Measurements from ENCODE around the gene RBFOX1. TPM values are rescaled to one million over a fixed set of nuclear protein-coding genes. Genes with fewer than 3 reads are reported as not detected.
"Not testable (repeated sequence)": the region's sequence is repeated elsewhere in the genome, so short reads cannot be mapped to it uniquely, and the experiment has no call there.

RBFOX1 gene
- total RNA-seq, 1 experiment from 2014 or later: not detected

GRCh38 chr16:7482032-7482431 lies 149.4 kb downstream of the RBFOX1 start:
- DNase-seq (ENCODE audit: low read depth, low spot score): no peak
- in situ Hi-C loops (cut with HindIII; ENCODE audit: low pct_unique_long_range_greater_than_20kb, low sequenced_read_pairs): no loop called here

GRCh38 chr16:7482596-7483290 lies 150.1 kb downstream of the RBFOX1 start:
- in situ Hi-C loops (cut with HindIII; ENCODE audit: low pct_unique_long_range_greater_than_20kb, low sequenced_read_pairs): no loop called here
- DNase-seq (ENCODE audit: low read depth, low spot score): no peak

GRCh38 chr16:7487574-7488323 lies 155.1 kb downstream of the RBFOX1 start:
- in situ Hi-C loops (cut with HindIII; ENCODE audit: low pct_unique_long_range_greater_than_20kb, low sequenced_read_pairs): no loop called here
- DNase-seq (ENCODE audit: low read depth, low spot score): no peak

DNA sequence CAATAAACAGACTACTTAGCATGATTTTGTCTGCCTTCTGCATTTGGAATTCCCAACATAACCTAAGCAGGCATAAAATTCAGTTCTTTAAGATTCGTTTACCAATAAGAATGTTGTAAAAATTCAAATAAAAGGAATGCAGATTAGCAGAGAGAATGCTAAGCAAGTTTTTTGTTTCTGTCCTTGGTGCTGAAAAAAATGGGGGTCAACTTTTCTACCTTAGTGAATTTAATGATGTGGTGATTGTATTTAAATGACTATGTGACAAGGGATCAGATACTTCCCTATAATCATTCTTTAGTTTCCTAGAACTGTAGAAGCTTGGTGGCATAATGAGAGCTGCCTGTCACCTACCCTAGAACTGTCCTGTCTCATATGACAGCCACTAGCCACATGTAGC lies 159.5 kb downstream of the RBFOX1 start:
- in situ Hi-C loops (cut with HindIII; ENCODE audit: low pct_unique_long_range_greater_than_20kb, low sequenced_read_pairs): no loop called here
- DNase-seq (ENCODE audit: low read depth, low spot score): no peak

GRCh38 chr16:7493133-7493532 lies 160.5 kb downstream of the RBFOX1 start:
- no peak for DNase-seq (ENCODE audit: low read depth, low spot score)
- in situ Hi-C loops (cut with HindIII; ENCODE audit: low pct_unique_long_range_greater_than_20kb, low sequenced_read_pairs): no loop called here

DNA sequence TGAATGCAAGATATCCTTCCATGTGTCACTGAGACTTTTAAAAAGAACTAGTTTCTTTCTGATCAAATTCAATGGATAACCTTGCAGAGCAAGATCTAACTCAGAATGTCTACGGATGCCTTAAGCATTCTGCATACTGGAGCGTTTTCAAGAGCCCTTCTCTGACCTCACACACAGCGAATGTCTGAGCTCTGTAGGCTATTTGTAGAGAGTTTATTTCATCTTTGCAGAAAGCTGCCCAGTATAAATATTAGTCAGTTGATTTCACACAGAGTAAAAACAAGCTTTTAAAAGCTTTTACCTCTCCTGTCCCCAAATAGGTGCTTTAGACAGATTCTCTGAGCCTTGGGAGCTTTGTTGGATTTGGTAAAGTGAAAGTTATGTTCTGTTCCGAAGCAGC lies 165.0 kb downstream of the RBFOX1 start:
- in situ Hi-C loops (cut with HindIII; ENCODE audit: low pct_unique_long_range_greater_than_20kb, low sequenced_read_pairs): no loop called here
- no peak for DNase-seq (ENCODE audit: low read depth, low spot score)

DNA sequence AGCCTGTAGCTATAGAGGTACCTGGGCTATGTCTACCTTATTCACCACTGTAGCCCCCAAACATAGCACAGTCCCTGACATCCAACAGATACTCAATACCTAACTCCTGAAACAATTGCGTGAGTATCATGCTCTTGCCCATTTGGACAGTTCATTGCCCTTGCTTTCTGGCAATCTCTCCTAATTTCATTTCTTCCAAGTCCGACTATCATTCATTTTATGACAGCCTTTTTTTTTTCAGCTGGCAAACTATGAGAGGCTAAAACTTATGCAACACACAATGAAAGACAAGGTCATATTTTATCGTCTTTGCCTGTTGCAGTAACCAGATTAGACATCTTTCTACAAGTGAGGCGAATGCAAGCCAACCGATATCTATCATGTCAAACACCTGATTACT lies 169.2 kb downstream of the RBFOX1 start:
- in situ Hi-C loops (cut with HindIII; ENCODE audit: low pct_unique_long_range_greater_than_20kb, low sequenced_read_pairs): no loop called here
- DNase-seq (ENCODE audit: low read depth, low spot score): no peak

DNA sequence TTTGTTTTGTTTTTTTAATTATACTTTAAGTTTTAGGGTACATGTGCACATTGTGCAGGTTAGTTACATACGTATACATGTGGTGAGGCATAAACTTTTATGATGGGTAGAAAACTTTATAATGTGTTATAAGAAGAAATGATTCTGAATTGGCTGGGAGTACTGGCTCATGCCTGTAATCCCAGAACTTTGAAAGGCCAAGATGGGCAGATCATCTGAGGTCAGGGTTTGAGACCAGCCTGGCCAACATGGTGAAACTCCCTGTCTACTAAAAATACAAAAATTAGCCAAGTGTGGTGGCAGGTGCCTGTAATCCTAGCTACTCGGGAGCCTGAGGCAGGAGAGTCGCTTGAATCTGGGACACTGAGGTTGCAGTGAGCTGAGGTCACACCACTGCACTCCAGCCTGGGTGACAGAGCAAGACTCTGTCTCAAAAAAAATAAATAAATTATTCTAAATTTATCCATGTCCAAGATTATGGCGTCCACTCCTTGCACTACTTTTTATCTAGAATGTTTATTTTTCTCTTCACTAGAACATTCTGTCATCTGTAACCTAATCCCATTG lies 170.0 kb downstream of the RBFOX1 start:
- in situ Hi-C loops (cut with HindIII; ENCODE audit: low pct_unique_long_range_greater_than_20kb, low sequenced_read_pairs); DNase-seq (ENCODE audit: low read depth, low spot score): not testable (repeated sequence)

DNA sequence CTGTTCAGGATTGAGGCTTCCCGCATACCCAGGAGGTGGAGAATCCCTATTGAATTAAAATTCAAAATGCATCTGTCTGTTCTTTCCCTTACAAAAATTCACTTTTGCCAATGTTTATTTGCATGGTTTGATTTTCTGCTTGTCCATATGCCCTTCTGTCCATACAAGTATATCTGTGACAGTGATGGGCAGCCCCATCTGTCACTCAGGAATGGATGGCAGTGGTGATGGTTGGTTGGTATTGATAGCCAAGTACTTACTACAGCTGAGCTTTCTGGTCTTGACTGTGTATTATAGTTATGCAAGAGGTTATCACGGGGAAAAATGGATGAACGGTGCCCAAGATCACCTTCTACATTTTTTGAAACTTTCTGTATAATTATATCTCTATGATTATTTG lies 171.0 kb downstream of the RBFOX1 start:
- no peak for DNase-seq (ENCODE audit: low read depth, low spot score)
- in situ Hi-C loops (cut with HindIII; ENCODE audit: low pct_unique_long_range_greater_than_20kb, low sequenced_read_pairs): no loop called here

DNA sequence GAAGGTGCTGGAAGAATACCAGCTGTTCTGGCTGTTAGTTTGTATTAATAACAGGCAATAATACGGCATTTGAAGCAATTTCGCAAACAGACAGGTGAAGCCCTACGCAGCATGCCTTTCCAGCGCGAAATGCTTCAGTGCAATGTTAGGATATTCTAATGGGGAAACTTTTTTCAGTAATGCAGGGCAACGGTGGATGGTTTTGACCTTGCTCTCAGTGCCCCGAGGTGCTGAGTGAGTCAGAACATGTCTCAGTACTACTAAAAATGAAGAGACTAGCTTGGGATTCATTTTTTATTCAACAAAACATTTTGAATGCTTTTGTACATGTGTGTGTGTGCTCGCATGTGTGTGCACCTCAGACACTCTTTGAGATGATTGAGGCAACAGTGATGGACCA lies 172.2 kb downstream of the RBFOX1 start:
- DNase-seq (ENCODE audit: low read depth, low spot score): no peak
- in situ Hi-C loops (cut with HindIII; ENCODE audit: low pct_unique_long_range_greater_than_20kb, low sequenced_read_pairs): no loop called here

DNA sequence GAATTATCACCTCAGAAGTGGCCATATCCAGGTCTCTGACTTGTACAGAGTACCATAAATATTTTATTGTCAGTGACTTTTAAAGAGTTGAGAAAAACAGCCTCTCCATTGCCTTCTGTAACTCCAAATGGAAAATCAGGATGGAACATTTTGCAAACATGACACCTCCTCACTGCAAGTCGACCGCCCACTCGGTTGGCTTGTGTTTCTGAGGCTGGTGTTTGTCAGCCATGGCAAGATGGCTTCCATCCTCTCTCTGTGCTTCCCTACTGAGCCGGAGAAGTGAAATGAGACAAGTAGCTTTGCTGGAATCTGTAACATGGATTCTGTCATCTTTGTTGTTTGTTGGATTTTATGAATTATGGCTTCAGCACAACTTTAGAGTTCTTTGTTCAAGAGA lies 172.8 kb downstream of the RBFOX1 start:
- in situ Hi-C loops (cut with HindIII; ENCODE audit: low pct_unique_long_range_greater_than_20kb, low sequenced_read_pairs): no loop called here
- no peak for DNase-seq (ENCODE audit: low read depth, low spot score)

- in situ Hi-C loops (cut with HindIII; ENCODE audit: low pct_unique_long_range_greater_than_20kb, low sequenced_read_pairs): no loop called here
- no peak for DNase-seq (ENCODE audit: low read depth, low spot score)
These were observed 173.7 kb downstream of the RBFOX1 start for GRCh38 chr16:7506363-7506762.

GRCh38 chr16:7508656-7509055 lies 176.0 kb downstream of the RBFOX1 start:
- in situ Hi-C loops (cut with HindIII; ENCODE audit: low pct_unique_long_range_greater_than_20kb, low sequenced_read_pairs): no loop called here
- DNase-seq (ENCODE audit: low read depth, low spot score): no peak

- in situ Hi-C loops (cut with HindIII; ENCODE audit: low pct_unique_long_range_greater_than_20kb, low sequenced_read_pairs): no loop called here
- DNase-seq (ENCODE audit: low read depth, low spot score): no peak
These were observed 177.4 kb downstream of the RBFOX1 start for GRCh38 chr16:7509963-7510601.

DNA sequence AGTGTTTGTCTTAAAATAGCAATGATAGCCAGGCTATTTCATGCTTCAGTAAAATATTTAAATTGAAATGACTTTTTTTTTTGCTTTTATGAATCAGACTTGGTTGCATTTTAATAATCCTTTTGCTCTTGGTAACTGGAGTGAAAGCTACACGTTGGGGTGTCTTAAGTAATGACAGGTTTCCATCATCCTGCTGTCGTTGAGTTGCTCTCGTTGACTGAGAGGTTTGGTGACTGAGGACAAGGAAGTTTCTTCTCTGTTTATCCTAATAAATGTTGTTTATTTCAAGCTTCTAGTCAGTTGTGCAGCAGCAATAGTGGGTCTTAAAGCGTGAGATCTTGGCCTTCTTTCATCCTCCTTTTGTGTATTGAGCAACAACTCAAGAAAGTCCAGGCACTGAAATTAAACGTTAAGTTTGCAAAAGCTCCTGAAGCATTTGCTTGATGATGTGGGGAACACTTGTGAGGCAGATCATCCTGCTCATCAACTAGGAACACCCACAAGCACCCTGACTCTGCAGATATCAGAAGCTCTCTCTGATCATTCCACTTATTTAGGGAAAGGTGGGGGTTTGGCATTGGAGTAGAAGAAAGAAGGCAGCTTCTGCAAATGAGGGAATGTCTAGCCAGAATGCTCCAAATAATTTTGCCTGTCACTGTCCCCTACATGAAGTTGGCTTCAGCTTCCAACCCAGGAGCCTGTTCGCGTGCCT lies 179.1 kb downstream of the RBFOX1 start:
- no peak for DNase-seq (ENCODE audit: low read depth, low spot score)
- in situ Hi-C loops (cut with HindIII; ENCODE audit: low pct_unique_long_range_greater_than_20kb, low sequenced_read_pairs): no loop called here

DNA sequence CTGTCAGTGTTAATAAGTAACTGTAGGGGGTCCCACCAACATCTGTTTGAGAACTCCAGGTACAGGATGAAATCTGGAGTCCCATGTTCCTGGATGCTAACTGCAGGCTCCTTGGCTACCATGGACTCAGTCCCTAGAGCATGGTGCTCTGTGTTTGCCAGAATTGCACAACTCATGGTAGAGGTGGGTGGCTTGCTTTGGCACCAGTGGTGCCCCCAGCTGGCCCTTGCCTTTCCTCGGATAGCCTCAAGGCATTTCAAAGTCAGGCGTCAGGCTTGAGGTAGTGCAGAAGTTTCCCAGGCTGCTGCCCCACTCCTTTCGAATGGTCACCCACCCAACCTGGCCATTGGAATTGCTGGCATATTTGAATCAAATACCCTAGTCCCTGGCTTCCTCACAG lies 179.9 kb downstream of the RBFOX1 start:
- no peak for DNase-seq (ENCODE audit: low read depth, low spot score)
- in situ Hi-C loops (cut with HindIII; ENCODE audit: low pct_unique_long_range_greater_than_20kb, low sequenced_read_pairs): no loop called here

DNA sequence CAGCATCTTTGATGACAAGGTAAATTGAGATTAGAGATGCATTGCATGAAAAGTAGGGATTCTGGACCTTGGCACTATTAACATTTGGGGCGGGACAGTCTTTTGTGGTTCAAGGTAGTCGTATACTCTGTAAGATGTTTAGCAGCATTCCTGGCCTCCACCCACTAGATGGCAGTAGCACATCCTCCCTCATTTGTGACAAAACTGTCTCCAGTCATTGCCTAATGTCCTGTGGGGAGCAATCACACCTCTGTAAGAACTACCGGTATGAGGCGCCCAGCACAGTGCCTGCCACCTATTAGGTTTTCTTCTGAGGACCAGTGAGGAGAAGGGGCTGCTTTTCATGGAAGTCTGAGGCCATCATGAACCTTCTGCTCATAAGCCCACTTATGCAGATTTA lies 180.8 kb downstream of the RBFOX1 start:
- peak; percentile 46 for DNase-seq (ENCODE audit: low read depth, low spot score)
- in situ Hi-C loops (cut with HindIII; ENCODE audit: low pct_unique_long_range_greater_than_20kb, low sequenced_read_pairs): no loop called here

GRCh38 chr16:7515543-7515942 lies 182.9 kb downstream of the RBFOX1 start:
- DNase-seq (ENCODE audit: low read depth, low spot score): no peak
- in situ Hi-C loops (cut with HindIII; ENCODE audit: low pct_unique_long_range_greater_than_20kb, low sequenced_read_pairs): no loop called here

Data from SK-MEL-5 (cell line).